GM10266 (cell line): ENCODE data around the gene UPK2.

Experiments
- DNase-seq: peaks from one replicate; pipeline ENCODE4 v3.0.0; 2012; ENCODE audit errors: extremely low spot score
- TF ChIP-seq, protein P1 (sequence below): IDR thresholded peaks from 2 replicates; pipeline ENCODE4 v1.5.1; 2012; ENCODE audit warnings: mild to moderate bottlenecking, low read depth; ENCODE audit not compliant: control insufficient read depth, insufficient read depth; ENCODE audit errors: missing control alignments

Gene UPK2

DNA sequence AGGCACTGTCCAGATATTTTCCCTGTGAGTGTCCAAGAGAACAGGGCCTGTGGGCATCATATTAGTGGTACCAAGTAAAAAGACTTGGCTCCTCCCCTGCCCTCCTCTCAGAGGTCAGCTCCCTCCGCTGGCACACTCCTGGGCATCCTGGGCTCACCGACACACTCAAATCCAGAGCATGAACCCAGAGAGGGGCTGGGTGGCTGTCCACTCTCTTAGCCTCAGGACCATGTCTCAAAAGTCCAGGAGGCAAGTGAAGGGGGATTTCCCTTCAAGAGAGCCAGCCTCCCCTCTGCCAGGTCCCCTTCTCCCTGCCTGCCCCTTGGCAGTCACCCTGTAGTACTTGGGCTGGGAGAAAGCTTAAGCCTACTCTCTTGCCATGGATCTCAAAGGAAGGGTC is 40.7 kb upstream of the UPK2 start:
- TF ChIP-seq, protein P1, sequence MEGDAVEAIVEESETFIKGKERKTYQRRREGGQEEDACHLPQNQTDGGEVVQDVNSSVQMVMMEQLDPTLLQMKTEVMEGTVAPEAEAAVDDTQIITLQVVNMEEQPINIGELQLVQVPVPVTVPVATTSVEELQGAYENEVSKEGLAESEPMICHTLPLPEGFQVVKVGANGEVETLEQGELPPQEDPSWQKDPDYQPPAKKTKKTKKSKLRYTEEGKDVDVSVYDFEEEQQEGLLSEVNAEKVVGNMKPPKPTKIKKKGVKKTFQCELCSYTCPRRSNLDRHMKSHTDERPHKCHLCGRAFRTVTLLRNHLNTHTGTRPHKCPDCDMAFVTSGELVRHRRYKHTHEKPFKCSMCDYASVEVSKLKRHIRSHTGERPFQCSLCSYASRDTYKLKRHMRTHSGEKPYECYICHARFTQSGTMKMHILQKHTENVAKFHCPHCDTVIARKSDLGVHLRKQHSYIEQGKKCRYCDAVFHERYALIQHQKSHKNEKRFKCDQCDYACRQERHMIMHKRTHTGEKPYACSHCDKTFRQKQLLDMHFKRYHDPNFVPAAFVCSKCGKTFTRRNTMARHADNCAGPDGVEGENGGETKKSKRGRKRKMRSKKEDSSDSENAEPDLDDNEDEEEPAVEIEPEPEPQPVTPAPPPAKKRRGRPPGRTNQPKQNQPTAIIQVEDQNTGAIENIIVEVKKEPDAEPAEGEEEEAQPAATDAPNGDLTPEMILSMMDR = no peak
- DNase-seq = no peak

DNA sequence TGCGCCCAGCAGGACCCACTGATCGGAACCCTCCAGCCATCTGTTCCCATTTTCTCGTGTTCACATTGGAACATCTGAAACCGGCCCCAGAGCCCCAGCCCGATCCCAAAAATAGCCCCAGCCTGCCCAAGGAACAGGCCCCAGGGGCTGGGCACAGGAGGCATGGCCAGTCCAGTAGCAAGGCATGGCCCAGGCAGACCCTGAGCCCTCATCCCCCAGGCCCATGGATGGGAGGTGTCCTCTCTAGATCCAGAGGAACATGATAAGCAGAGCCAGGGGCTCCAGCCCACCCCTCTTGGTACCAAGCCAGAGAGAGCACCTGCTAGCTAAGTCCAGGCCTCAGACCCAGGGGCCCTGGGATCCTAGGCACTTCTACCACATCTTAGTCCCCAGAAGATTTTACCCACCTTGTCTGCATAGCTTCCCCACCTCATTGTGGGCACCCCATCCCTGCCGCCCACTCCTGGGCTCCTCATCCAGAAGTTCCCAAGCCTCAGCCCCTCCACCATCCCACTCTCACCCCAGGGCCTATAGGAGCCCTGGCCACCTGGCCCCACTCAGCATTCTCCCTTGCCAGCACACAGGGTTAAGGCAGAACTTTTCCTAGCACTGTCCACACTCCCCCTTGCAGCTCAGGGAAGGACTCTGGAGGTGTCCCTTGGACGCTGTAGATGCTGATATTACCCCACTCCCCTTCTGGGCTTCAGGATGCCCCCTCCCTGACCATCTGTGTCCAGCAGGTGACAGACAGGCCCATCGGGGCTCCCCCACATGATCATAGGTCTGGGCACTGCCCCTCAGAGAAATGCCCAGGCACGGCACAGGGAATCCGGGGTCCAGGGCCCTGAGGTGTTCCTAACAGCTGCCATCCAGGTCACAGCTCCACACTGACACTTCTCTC is 39.9 kb upstream of the UPK2 start:
- DNase-seq = no peak
- TF ChIP-seq, protein P1 = no peak

DNA sequence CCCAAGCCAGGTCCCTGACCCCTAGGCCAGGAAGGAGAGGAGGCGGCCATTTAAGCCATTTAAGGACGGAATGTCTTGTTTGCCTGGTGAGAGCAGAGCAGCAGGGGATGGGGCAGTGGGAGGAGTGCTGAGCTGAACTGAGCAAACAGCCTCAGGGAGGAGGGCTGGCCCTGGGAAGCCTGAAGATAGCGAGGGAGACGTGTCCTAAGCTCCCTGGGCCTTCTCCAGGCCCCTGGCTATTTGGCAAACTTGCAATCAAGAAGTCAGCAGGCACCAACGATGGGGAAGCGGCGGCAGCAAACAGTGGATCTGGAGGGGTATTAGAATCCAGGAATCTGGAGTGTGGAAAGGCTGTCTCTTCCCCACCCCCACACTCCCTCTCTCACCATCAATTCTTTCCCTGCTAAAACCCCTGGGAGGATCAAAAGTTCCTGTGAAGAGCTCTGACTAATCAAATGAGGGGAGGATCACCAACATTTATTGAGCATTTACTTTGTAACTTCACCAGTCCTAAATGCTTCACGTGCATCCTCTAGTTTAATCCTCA is 39.2 kb upstream of the UPK2 start:
- no peak for DNase-seq
- TF ChIP-seq, protein P1 = no peak

DNA sequence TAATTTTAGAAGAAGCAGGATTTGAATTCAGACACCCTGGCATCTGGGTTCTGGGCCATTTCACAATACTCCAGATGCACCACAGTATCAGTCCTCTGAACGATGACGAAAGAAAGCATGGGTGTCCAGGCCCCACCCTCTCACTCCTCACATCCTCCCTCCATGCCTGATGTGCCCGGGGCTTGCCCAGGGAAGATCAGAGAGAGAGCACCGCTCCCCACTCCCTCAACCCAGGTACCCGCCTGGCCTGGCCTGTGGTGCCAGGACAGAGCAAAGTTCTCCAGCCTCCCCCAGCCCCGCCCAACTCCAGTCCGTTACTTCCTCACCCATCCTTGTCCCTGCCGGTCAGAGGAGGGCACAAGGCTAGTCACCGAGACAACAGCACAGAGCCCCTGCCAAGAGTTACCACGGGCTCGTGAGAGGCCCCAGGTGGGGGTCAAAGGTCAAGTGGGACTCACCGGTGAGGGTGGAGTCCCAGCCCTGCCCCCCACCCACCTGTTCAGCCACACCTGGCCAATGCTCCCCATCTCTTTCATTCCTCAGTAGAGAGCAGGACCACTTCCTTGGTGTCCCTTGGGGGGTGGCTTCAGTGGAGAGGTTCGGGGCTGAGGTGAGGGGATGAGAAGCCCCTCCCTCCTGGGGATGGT is 38.5 kb upstream of the UPK2 start:
- DNase-seq = no peak
- TF ChIP-seq, protein P1 = no peak

DNA sequence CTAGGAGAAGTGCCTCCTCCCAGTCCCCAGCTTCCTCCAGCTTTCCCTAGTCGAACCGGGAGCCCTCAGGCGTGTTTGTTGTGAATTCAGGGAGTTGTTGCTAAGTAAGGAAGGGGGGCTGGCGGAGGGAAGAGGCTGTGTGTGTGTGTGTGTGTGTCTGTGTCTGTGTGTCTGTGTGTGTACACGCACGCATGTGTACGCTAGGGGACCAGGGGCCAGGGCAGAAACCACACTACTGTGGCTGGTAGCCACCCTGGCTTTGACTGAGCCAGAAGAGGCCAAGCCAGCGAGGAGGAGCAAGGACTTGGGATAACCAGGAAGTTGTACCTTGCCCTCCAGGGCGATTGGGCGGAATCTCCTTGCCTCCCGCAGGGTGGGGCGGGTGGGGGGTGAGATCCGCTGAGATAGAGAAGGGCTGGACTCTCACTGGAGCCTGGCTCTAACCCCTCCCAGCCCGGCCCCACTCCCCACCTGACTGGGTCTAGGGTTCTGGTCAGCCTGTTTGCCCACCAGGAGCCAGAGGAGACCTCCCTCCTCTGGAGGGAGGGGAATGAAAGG is 37.9 kb upstream of the UPK2 start:
- DNase-seq = no peak
- TF ChIP-seq, protein P1 = no peak

DNA sequence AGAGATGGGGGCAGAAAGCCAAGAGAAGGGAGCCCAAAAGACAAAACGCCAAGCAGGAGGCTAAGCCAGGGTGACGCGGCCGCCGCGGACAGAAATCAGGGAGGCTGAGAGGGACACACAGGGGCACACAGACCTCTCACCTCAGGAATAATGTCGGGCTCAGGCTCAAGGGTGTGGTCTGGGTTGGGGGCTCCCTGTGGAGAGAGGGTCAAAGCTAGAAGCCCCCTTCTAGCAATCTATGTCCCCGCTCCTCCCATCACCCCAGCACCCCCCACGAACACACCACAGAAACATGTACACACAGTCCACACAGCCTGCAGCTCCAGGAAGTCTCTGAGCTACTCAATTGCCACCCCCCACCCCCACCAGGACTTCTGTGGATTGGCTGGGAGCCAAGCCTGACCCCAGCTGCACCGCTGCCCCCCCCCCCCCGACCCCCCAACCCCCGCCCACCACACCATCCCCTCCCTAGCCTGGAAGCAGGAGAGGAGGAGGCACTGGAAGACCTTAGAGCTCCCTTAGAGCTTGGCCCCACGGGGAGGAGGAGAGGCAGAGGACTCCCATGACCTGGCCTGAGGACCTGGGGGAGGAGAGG is 37.3 kb upstream of the UPK2 start:
- no peak for DNase-seq
- TF ChIP-seq, protein P1 = no peak
